GM19238 (cell line): ENCODE measurements around the gene ARIH2.
A peak's percentile ranks its signal among the peaks of the same experiment; 100 is the strongest.

Source experiments
- DNase-seq: peaks from one replicate; pipeline ENCODE4 v3.0.0; 2011; ENCODE audit warnings: low spot score; ENCODE audit not compliant: insufficient read length

ARIH2 gene

GRCh38 chr3:49018707-49019006 lies 100.0 kb downstream of the ARIH2 start:
- no peak for DNase-seq

GRCh38 chr3:49019941-49020329 lies 101.3 kb downstream of the ARIH2 start:
- DNase-seq: no peak

DNA sequence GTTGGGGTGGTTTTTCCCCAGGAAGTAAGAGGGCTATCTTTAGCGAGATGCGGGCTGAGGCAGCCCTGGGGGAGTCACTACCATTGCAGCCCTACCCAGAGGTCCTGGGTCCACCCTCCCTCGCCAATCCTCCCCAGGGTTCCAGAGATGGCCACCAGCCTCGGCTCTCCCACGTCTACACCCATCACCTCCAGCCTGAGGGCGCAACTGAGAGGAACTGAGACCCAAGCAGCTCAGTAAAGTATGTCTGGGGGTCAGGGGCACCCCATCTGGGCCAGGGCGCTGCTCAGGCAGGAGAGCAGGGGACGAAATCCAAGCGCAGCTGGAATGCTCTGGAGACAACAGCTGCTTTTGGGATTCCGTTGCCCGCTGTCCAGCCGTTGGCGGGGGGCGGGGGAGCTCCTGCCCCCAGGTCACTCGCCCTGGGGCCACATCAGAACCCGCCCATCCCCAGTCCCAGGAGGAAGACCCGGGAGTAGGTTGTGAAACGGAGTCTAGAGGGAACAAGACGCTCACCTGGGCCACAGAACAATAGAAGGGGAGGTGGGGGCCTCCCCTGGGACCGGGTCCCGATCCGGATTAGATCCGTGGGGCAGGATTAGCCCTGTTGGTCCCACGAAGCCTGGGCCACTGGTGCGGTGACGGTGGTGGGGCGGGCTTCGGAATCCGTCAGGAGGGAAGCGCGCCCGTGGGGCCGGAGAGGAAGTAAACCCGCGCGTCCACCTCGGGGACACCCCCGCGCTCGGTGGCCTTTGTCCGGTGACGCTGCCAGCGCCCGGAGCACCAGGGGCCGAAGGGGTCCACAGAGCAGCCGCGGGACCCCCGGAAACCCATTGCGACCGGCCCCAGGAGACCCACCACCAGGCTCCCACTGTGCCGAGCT lies 101.9 kb downstream of the ARIH2 start:
- DNase-seq: peak; percentile 45

- DNase-seq: peak; percentile 86
Observed at GRCh38 chr3:49021213-49021812, 102.7 kb downstream of the ARIH2 start.

DNA sequence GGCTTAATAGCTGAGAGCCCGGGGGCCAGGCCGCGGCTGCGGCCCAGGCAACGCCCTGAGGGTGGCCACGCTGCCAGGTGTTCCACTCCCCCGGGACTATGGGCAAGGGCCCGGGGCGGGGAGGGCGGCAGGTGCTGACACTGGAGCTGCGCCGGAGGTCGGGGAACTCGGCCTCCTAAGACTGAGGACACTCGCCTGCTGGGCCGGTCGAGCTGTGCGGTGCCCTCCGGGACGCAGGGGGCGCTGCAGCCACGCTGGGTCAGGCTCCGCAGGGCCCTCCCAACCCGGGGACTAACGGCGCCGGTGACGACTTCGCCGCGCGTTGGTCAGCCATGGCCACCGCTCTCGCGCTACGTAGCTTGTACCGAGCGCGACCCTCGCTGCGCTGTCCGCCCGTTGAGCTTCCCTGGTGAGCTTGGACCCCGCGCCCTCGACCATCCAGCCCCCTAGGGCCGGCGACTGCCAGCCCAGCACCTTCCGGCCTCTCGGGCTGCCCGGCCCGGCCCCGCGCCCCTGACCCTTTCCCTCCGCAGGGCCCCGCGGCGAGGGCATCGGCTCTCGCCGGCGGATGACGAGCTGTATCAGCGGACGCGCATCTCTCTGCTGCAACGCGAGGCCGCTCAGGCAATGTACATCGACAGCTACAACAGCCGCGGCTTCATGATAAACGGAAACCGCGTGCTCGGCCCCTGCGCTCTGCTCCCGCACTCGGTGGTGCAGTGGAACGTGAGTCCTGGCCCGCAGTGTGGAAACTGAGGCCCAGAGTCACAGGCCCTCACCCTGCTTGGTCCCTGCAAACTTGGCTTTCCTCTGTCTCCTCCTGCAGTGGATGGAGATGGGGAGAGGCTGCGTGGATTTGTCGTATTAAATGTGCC lies 103.4 kb downstream of the ARIH2 start, which contains the start of gene NDUFAF3:
NDUFAF3 (plus strand) TSS at position 309 of the 875 bp plus-strand sequence; CDS start at position 333, 24 bp downstream.
- DNase-seq: peak; percentile 79

- DNase-seq: no peak
Observed at GRCh38 chr3:49022688-49023171, 104.1 kb downstream of the ARIH2 start.

GRCh38 chr3:49023775-49024174 lies 105.1 kb downstream of the ARIH2 start:
- DNase-seq: no peak

- DNase-seq: no peak
Observed at GRCh38 chr3:49024449-49024848, 105.8 kb downstream of the ARIH2 start.

DNA sequence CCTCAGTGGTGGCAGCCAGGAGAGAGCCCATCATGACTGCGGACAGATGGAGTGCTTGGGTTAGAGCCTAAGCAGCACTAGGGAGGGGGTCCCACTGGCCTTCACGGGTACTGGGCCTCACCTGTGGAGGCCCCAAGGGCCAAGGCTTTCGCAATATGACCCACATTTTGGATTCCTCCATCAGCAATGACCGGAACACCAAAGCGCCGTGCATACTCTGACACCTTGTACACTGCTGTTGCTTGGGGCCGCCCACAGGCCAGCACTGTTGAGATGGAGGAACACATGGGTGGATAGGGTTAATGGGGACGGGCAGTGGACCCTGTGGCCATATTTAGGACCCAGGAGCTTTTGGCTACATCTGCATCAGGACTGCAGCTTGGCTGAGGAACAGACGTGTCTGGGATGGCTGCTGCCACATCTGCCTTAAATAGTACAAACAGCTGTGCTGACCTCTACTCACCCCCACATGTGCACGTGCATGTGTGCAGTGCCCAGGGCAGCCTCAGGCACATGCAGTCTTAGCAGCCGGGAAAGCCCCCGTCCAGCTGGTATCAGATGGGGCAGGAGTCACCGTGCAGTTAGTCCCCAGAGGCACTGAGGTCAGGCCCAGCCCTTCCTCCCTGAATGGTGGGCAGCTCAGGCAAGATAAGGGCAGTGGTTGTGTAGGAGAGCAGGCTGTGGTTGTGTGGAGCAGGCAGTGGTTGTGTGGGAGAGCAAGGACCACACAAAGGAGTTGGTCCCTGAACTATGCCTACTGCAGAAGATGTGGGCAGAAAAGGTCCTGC lies 106.6 kb downstream of the ARIH2 start:
- no peak for DNase-seq

GRCh38 chr3:49025793-49026520 lies 107.3 kb downstream of the ARIH2 start:
- no peak for DNase-seq

DNA sequence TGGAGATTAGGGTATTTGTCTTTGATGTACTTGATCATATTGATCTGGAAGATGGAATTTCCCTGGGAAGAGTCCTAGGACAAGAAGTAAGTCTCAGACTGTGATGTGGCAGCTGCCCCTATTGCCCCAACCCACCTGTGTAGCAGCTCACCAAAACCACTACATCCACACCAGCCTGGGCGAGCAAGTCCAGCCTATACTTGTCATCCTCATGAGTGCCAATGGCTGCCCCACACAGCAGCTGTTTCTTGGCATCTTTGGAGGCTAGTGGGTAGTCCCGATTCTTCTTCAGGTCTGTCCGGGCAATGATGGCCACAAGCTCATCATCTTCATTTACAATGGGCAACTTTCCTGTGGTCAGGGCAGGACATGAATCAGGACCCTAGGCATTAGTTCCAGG lies 107.9 kb downstream of the ARIH2 start:
- DNase-seq: no peak

GRCh38 chr3:49027634-49028033 lies 109.0 kb downstream of the ARIH2 start:
- DNase-seq: no peak

- DNase-seq: no peak
Observed at GRCh38 chr3:49028298-49028672, 109.6 kb downstream of the ARIH2 start.

- peak; percentile 70 for DNase-seq
Observed at GRCh38 chr3:49028673-49029562, 110.3 kb downstream of the ARIH2 start, which contains the start of gene IMPDH2. Gene IMPDH2, minus strand, starts transcription at chr3:49029398. Its CDS starts 48 bp downstream, at chr3:49029350.

GRCh38 chr3:49029563-49029884 lies 110.9 kb downstream of the ARIH2 start:
- DNase-seq: no peak

GRCh38 chr3:49030321-49030720 lies 111.7 kb downstream of the ARIH2 start:
- DNase-seq: no peak

DNA sequence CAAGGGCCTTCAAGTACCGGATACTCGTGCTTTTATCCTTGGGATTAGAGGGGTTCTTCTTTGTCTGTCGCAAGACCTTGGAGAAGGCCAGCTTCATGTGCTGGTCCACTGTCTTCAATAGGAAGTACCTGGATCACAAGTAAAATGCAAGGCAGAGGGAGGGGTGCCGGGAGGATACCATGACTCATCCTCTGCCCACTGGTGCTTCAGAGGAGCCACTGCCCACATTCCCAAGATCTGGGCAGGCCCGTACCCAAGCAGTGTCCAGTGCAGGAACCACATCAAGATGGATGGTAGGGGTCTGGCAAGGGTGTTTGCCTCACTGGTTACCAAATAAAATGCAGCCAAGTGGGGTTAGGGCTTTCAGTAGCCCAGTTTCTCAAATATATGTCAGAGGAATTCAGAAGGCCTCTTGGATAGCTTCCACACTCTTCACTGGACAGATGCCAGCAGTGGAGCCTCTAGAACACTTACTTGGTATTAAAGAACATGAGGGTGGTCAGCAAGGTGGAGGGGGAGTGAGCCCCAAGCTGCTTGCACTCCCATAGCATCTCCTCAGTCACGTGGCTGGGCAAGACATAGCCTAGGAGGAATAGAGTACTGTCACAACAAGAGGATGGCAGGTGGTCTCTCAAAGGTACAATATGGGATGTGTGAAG lies 114.1 kb downstream of the ARIH2 start:
- DNase-seq: no peak

GRCh38 chr3:49034650-49035049 lies 116.0 kb downstream of the ARIH2 start:
- no peak for DNase-seq

GRCh38 chr3:49035281-49035680 lies 116.6 kb downstream of the ARIH2 start:
- DNase-seq: no peak
